HT-29 (cell line): ENCODE measurements around the gene CC2D1B. TPM values are rescaled to one million over a fixed set of nuclear protein-coding genes. Genes with fewer than 3 reads are reported as not detected.

Experiments used
- DNase-seq: peaks from one replicate; pipeline ENCODE4 v3.0.0-alpha.2; 2015; ENCODE audit warnings: low spot score
- total RNA-seq: library from RNA; depleted of rRNA; stranded (reverse); fragments of >200 nt; shearing (Covaris generic); gene quantifications from 2 replicates; pipeline ENCODE4 v1.2.3, GENCODE V29; 2014; rRNA removed

CC2D1B gene
- total RNA-seq, 1 experiment from 2014 or later = 32.9 TPM

DNA sequence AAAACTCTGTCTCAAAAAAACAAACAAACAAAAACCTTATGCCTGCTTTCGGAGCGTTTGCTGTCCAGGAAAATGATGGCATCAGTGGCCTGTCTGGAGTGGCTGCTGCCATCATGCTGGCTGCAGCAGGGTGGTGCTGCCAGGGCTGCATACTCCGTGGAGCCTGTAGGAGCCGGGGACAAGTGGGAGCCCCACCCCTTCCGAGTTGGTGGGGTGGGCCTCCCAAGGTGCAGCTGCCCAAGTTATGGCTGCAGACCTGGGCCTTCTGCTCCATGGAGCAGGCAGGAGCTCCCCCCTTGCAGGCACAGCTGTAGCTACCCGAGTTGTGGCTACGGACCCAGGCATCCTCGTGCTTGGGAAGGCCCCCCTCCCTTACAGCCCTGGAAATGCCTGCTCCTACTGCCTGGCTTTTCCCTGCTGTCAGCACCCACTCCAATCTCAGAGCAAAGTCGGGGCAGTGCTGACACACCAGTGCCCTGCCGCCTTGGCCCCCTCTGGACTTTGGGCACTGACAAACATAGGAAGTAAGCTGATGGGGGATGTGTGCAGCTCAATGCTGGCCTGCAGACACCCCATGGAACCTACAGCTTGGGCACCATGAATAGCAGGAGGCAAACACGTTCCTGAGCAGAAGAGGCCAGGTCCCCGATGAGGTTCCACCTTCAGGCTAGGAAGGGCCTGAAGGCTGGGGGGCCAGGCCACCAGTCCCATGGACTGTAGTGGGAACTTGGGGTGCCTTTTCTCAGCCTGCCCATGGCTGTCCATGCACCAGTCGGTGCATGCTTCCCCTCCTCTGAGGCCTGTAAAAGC is 60.4 kb downstream of the CC2D1B start:
- DNase-seq = no peak

Other genes starting within 250 kb of the CC2D1B start
- 5.3 and 6.3 TPM in 2 replicates for gene ZFYVE9, start 224.1 kb downstream of the CC2D1B start, total RNA-seq
- 19.5 and 20.1 TPM in 2 replicates for gene ORC1, start 38.2 kb upstream of the CC2D1B start, total RNA-seq
- 16.6 and 25.1 TPM in 2 replicates for gene PRPF38A, start 38.4 kb upstream of the CC2D1B start, total RNA-seq
- gene TUT4, start 186.9 kb upstream of the CC2D1B start, total RNA-seq = 5.8 and 17.7 TPM in 2 replicates
- not detected in 2 replicates for gene GPX7, start 236.2 kb upstream of the CC2D1B start, total RNA-seq